Measurements from ENCODE around the gene PRR14.
A peak's percentile ranks its signal among the peaks of the same experiment; 100 is the strongest.
"Not testable (repeated sequence)": the region's sequence is repeated elsewhere in the genome, so short reads cannot be mapped to it uniquely, and the experiment has no call there.

Gene PRR14

GRCh38 chr16:30620169-30620568 lies 30.6 kb upstream of the PRR14 start:
- no peak overlapping the region for H3K4me3 ChIP-seq (ENCODE audit: low read depth, low read length)

GRCh38 chr16:30621765-30622164 lies 29.0 kb upstream of the PRR14 start:
- H3K4me3 ChIP-seq (ENCODE audit: low read depth, low read length): no peak overlapping the region
- no peak for TF ChIP-seq CTCF (IDR thresholded peaks at IDR 0.05; ENCODE audit: borderline replicate concordance, insufficient read depth, low read depth, low read length)

More at GRCh38 chr16:30620169-30620568, 30.6 kb upstream of the PRR14 start:
- no peak for TF ChIP-seq CTCF (IDR thresholded peaks at IDR 0.05; ENCODE audit: borderline replicate concordance, insufficient read depth, low read depth, low read length)

- no peak overlapping the region for H3K4me3 ChIP-seq (ENCODE audit: low read depth, low read length)
- no peak for TF ChIP-seq CTCF (IDR thresholded peaks at IDR 0.05; ENCODE audit: borderline replicate concordance, insufficient read depth, low read depth, low read length)
Observed at GRCh38 chr16:30622455-30623032, 28.2 kb upstream of the PRR14 start.

- no peak for TF ChIP-seq CTCF (IDR thresholded peaks at IDR 0.05; ENCODE audit: borderline replicate concordance, insufficient read depth, low read depth, low read length)
- H3K4me3 ChIP-seq (ENCODE audit: low read depth, low read length): no peak overlapping the region
Observed at GRCh38 chr16:30623536-30624283, 27.1 kb upstream of the PRR14 start.

DNA sequence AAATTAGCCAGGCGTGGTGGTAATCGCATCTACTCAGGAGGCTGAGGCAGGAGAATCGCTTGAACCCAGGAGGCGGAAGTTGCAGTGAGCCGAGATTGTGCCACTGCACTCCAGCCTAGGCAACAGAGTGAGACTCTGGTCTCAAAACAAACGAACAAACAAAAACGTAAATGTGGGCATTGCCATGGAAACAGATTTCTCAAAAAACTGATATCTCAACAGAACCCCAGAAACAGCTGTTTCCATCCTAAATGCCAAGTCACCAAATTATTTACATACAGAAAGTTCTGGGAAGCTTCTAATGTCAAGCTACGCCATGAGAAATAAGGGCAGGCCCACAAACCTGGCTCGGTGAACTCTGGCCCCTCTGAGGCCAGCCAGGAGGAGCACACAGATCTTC lies 24.5 kb upstream of the PRR14 start:
- H3K4me3 ChIP-seq (ENCODE audit: low read depth, low read length): no peak overlapping the region
- no peak for TF ChIP-seq CTCF (IDR thresholded peaks at IDR 0.05; ENCODE audit: borderline replicate concordance, insufficient read depth, low read depth, low read length)

DNA sequence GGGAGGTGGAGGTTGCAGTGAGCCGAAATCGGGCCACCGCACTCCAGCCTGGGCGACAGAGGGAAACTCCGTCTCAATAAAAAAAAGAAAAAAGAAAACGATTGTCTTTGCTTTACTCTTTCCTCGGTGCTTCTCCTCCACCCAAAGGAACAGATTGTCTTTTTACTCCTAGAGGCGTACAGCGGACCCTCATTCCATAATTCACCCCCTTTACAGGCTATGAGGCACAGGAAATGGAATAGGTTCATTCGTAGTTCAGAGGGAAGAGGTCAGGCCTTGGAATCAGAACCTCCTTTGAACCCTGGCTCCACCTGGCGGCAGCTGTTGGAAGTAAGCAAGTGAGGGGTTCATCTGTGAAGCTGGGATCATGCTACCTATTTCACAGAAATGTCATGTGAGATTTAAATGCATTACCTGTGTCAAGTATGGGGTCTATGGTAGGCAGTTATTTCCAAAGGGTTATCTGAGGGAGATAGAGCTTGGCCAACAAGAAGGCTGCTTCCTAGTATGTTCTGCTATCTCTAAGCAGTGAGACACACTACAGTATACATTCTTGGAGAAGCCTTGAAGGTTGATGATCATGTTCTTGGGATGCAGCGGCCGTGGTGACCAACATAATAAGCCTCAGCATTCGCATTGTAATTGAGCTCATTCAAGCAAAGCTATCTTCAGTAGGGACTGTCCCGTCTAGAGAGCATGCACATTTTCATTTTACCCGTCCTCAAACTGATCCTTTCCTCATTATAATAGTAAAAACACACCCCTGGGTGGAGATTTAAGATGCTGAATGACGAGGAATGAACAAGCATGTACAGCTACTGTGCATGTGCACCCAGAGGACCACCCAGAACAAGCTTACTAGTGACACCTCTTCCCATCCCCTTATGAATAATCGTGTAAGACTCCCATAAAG lies 21.9 kb upstream of the PRR14 start:
- TF ChIP-seq CTCF (IDR thresholded peaks at IDR 0.05; ENCODE audit: borderline replicate concordance, insufficient read depth, low read depth, low read length): peak; percentile 88
- H3K4me3 ChIP-seq (ENCODE audit: low read depth, low read length): no peak overlapping the region

DNA sequence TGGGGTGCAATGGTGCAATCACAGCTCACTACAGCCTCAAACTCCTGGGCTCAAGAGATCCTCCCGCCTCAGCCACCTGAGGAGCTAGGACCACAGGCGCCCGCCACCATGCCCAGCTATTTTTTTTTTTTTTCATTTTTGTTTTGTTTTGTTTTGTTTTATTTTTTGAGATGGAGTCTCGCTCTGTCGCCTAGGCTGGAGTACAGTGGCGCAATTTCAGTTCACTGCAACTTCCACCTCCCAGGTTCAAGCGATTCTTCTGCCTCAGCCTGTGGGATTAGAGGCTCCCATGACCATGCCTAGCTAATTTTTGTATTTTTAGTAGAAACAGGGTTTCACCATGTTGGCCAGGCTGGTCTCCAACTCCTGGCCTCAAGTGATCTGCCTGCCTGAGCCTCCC lies 18.3 kb upstream of the PRR14 start:
- H3K4me3 ChIP-seq (ENCODE audit: low read depth, low read length): not testable (repeated sequence)
